Right lobe of liver (tissue), 6 donors: ENCODE measurements around the gene LHX1. TPM values are rescaled to one million over a fixed set of nuclear protein-coding genes. Genes with fewer than 3 reads are reported as not detected.

Experiments
- ATAC-seq, 4 donors: fragments of 200-7000 bp; cut with Tn5 transposase; one replicate each; pipeline ENCODE4 v1.9.1; 2020; ENCODE audit warnings: mild to moderate bottlenecking in 4 of 4, moderate library complexity in 4 of 4
- DNase-seq, 3 donors: peaks; one replicate each; pipeline ENCODE4 v3.0.0-alpha.2; 2020
- H3K27ac ChIP-seq, 3 donors: fragments of 200-600 bp; one replicate each; pipeline ENCODE4 v1.8.0; 2022
- H3K27me3 ChIP-seq, 2 donors: fragments of 200-600 bp; one replicate each; pipeline ENCODE4 v1.8.0; 2022
- H3K36me3 ChIP-seq, 4 donors: fragments of 200-600 bp; sonication (generic) in 1 of 4; one replicate each; pipeline versions ENCODE4 v1.5.1 to v1.8.0; 2017 to 2022; ENCODE audit warnings: control low read depth in 1 of 4
- H3K4me1 ChIP-seq, 4 donors: fragments of 200-600 bp; sonication (generic) in 1 of 4; one replicate each; pipeline versions ENCODE4 v1.5.1 to v1.8.0; 2017 to 2022; ENCODE audit warnings: control low read depth in 1 of 4
- H3K4me3 ChIP-seq, 3 donors: fragments of 200-600 bp; one replicate each; pipeline ENCODE4 v1.8.0; 2022
- H3K9me3 ChIP-seq, 4 donors: fragments of 200-600 bp; sonication (generic) in 1 of 4; one replicate each; pipeline versions ENCODE4 v1.5.1 to v1.8.0; 2017 to 2022; ENCODE audit warnings: control low read depth in 1 of 4
- POLR2A ChIP-seq: fragments of 450-650 bp; IDR thresholded peaks from one replicate; pipeline ENCODE4 v1.6.1; 2017; ENCODE audit warnings: antibody characterized with exemption, mild to moderate bottlenecking
- WGBS: methylation state at CpG from one replicate; pipeline ENCODE4 v1.1.6; 2018; ENCODE audit warnings: low coverage, low lambda C conversion rate; ENCODE audit not compliant: insufficient coverage; ENCODE audit errors: missing lambda C conversion rate; 5-methylcytosine and 5-hydroxymethylcytosine counted together
- intact Hi-C, 2 donors: fragments of 100-400 bp; cut with DNase I; formaldehyde crosslinking; loops; one replicate each; pipeline versions ENCODE4 v1.11.2 to v1.14.1; 2022
- total RNA-seq, 6 experiments: library from RNA; depleted of rRNA in 2 of 6; stranded (reverse); fragments of >200 nt in 2 of 6; fragmentation: NEBNext Ultra II Directional in 3 of 6; extraction: Animal tissue kit (Norgen Biotek cat#: 25700) in 3 of 6; gene quantifications; one replicate each; pipeline versions ENCODE4 v1.1.0 to v1.2.4, GENCODE V29; 2016 to 2023
- TF ChIP-seq, protein P1 (sequence below), 4 donors: fragments of 200-600 bp in 3 of 4; fragments of 450-650 bp in 1 of 4; IDR thresholded peaks; one replicate each; pipeline versions ENCODE4 v1.5.1 to v1.8.0; 2016 to 2022; ENCODE audit warnings: antibody characterized with exemption in 4 of 4, mild to moderate bottlenecking in 2 of 4
- donor health status: DM: no; HTN: yes; CAD: no.
- donor health status: DM: no; HTN: no; CAD: no.
- donor health status: DM: no; HTN: no; CAD: no.
- donor health status: DM: no; HTN: yes; CAD: no.
- donor health status: DM: no; HTN: yes; CAD: no.

The LHX1 gene
- total RNA-seq, 6 experiments from 2014 or later = not detected

DNA sequence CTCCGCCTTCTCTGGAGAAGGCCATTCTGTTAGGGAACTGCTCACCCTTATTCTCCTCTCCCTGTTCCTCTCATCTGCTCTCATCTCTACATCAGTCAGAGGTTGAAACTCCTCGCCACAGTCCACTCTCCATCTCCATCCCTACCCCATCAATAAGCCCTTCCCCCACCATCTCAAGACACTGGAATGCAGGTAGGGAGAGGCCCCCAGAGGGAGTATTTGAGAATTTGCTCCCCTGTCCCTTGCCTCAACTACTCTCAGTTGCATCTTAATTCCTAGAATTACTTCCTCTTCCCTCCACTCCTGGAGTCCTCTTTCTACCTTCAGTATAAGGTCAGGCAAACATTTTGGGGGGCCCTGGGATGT lies 9.4 kb downstream of the LHX1 start:
- intact Hi-C loops = loop anchor here (10.0 kb wide), 1 partner anchor 98 kb away; no protein-coding TSS in a partner anchor
- Histone ChIP-seq H3K36me3 (no peaks in the 10 kb centered on the region), H3K9me3 (no peaks in the 10 kb centered on the region), H3K27ac (no peak overlapping the region), H3K4me3 (no peak overlapping the region), H3K27me3 (peaks cover 18 to 51% of the 10 kb centered on the region in 2 donors), H3K4me1 (peaks cover 0 to 17% (median 7%) of the 10 kb centered on the region in 4 donors)
- DNase-seq = no peak
- no peak for ATAC-seq
- no peak for TF ChIP-seq POLR2A
- TF ChIP-seq, protein P1, sequence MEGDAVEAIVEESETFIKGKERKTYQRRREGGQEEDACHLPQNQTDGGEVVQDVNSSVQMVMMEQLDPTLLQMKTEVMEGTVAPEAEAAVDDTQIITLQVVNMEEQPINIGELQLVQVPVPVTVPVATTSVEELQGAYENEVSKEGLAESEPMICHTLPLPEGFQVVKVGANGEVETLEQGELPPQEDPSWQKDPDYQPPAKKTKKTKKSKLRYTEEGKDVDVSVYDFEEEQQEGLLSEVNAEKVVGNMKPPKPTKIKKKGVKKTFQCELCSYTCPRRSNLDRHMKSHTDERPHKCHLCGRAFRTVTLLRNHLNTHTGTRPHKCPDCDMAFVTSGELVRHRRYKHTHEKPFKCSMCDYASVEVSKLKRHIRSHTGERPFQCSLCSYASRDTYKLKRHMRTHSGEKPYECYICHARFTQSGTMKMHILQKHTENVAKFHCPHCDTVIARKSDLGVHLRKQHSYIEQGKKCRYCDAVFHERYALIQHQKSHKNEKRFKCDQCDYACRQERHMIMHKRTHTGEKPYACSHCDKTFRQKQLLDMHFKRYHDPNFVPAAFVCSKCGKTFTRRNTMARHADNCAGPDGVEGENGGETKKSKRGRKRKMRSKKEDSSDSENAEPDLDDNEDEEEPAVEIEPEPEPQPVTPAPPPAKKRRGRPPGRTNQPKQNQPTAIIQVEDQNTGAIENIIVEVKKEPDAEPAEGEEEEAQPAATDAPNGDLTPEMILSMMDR (IDR thresholded peaks at IDR 0.05) = no peak
- no CpG with 5 or more reads among the region's 2 CpGs for WGBS

DNA sequence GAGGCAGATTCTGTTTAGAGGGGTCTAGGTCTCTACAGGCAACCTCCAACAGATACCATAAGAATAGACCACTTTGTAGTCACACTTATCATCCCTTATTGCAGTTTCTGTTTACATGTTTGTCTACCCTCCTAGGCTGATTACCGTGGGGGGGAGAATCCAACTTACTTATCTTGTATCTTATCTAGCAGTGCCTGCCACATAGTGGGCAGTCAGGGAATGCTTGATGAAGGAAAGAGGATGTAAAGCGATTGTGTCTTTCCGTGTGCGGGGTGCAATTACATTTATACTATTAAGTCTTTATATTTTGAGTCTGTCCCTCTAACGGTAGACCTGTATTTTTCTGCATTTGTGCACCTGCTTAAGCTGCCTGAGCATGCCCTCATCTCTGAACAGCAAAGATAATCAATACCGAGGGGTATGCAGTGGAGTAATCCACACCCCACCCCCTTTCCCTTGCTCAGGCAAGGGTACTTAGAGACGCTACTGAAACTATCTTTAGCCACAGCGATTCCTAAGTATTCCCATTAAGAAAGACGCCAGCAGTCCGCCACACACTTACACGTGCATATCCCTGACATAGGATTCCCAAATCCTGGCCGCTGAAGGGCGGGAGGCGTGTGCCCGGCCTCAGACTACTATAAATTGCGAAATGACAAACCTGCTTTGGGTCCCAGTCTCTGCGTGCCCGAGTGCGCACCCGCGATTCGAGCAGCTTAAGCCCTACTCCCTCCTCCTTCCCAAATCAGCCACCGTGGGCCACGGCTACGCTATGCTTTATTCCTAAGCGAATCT lies 10.8 kb downstream of the LHX1 start:
- TF ChIP-seq POLR2A = no peak
- TF ChIP-seq, protein P1 (IDR thresholded peaks at IDR 0.05) = no peak
- H3K27ac ChIP-seq = peak overlapping the region; percentile 58 to 84 (median 60)
- intact Hi-C loops = loop anchor here (10.0 kb wide), 1 partner anchor 97 kb away; no protein-coding TSS in a partner anchor
- no peak for DNase-seq
- H3K9me3 ChIP-seq = no peaks in the 10 kb centered on the region
- H3K27me3 ChIP-seq = peaks cover 7 to 37% of the 10 kb centered on the region in 2 donors
- WGBS = 2% methylated on average over 22 of the region's 26 CpGs
- H3K36me3 ChIP-seq = peaks cover 0 to 13% (median 0%) of the 10 kb centered on the region in 4 donors
- peak; percentile 80 to 83 (median 80) for ATAC-seq
- peak overlapping the region; percentile 86 to 93 (median 91) for H3K4me3 ChIP-seq
- H3K4me1 ChIP-seq = peaks cover 0 to 17% (median 7%) of the 10 kb centered on the region in 4 donors

DNA sequence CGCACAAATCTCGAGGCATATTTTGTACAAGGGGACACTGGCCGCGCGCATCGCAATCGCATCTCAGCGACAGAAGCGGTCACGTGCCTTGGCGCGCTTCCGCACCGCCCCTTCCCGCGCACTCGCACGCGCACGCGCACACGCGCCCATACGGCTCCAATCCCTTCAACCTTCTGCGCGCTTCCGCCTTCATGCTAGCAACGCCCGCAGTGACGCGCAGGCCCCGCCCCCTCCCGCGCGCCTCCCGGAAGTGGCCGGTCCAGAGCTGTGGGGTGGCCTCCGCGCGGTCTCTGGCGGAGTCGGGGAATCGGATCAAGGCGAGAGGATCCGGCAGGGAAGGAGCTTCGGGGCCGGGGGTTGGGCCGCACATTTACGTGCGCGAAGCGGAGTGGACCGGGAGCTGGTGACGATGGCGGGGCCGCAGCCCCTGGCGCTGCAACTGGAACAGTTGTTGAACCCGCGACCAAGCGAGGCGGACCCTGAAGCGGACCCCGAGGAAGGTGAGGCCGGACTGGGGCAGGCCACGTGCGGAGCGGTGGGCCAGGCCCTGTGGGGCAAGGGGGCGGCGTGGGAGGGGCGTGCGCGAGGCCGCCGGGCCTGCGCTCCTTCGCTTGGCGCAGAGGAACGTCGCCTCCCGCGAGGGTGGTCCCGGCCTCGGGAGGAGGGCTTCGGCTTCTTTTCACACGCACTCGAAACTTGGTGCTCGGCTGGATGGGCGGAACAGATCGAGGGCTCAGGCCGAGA lies 11.6 kb downstream of the LHX1 start, which contains the start of gene AATF:
AATF (plus strand) TSS at position 238 of the 744 bp plus-strand sequence; CDS start at position 410, 172 bp downstream.
- WGBS = 7% methylated on average over 2 of the region's 90 CpGs
- Histone ChIP-seq H3K9me3 (no peaks in the 10 kb centered on the region), H3K36me3 (peaks cover 0 to 21% (median 0%) of the 10 kb centered on the region in 4 donors), H3K27me3 (peaks cover 7 to 30% of the 10 kb centered on the region in 2 donors), H3K27ac (peak within 1 kb of the TSS; percentile 58 to 84 (median 60)), H3K4me3 (peak within 1 kb of the TSS; percentile 86 to 93 (median 91)), H3K4me1 (peaks cover 0 to 17% (median 7%) of the 10 kb centered on the region in 4 donors)
- peak; percentile 97 to 98 (median 98) for DNase-seq
- ATAC-seq = peak; percentile 98 to 99 (median 99)
- intact Hi-C loops = loop anchor here (10.0 kb wide), 1 partner anchor 96 kb away; no protein-coding TSS in a partner anchor
- TF ChIP-seq POLR2A = peak; percentile 84
- TF ChIP-seq, protein P1 (IDR thresholded peaks at IDR 0.05) = no peak

DNA sequence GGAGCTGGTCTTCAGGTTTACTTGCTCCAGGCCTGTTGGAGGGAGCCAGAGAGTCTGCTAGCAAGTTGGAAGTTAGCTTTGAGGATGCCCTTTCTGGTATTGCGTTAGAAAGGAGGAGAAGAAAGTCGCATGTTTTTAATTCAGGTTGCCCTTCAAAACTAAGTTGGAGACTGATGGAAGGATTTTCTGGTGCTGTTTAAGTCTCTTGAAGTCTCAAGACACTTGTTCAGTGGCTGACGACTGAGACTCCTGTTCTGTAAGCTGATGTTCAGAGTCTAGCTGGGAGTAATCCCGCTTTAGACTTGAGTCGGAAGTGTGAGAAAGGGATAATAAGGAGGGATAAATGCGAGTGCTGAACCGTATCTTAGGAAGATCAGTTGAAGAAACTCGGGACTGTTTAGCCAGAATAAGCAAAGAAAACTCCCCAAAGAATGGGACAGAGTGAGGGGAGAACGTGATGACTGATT lies 12.2 kb downstream of the LHX1 start:
- ATAC-seq (peak; percentile 14 to 44 (median 28)), DNase-seq (no peak)
- WGBS = 14% methylated on average over 9 of the region's 9 CpGs
- Histone ChIP-seq H3K9me3 (no peaks in the 10 kb centered on the region), H3K36me3 (peaks cover 0 to 27% (median 2%) of the 10 kb centered on the region in 4 donors), H3K4me3 (peak overlapping the region; percentile 86 to 93 (median 91)), H3K4me1 (peaks cover 0 to 17% (median 7%) of the 10 kb centered on the region in 4 donors), H3K27ac (peak overlapping the region; percentile 58 to 84 (median 60)), H3K27me3 (peaks cover 7 to 23% of the 10 kb centered on the region in 2 donors)
- intact Hi-C loops = loop anchor here (10.0 kb wide), 1 partner anchor 95 kb away; no protein-coding TSS in a partner anchor
- TF ChIP-seq, protein P1 (IDR thresholded peaks at IDR 0.05) = no peak
- TF ChIP-seq POLR2A = no peak
